Colonic mucosa (tissue), 4 donors: ENCODE results near the gene SURF4. TPM values are rescaled to one million over a fixed set of nuclear protein-coding genes. Genes with fewer than 3 reads are reported as not detected.

ENCODE experiments used
- DNase-seq: peaks from one replicate; pipeline ENCODE4 v3.0.0-alpha.2; 2020
- H3K27ac ChIP-seq: fragments of 200-600 bp; one replicate; pipeline ENCODE4 v1.8.0; 2021
- H3K27me3 ChIP-seq: fragments of 200-600 bp; one replicate; pipeline ENCODE4 v1.8.0; 2021
- H3K36me3 ChIP-seq: fragments of 200-600 bp; one replicate; pipeline ENCODE4 v1.8.0; 2021
- H3K4me1 ChIP-seq: fragments of 200-600 bp; one replicate; pipeline ENCODE4 v1.8.0; 2021; ENCODE audit warnings: mild to moderate bottlenecking
- H3K4me3 ChIP-seq: fragments of 200-600 bp; one replicate; pipeline ENCODE4 v1.8.0; 2021
- H3K9ac ChIP-seq, 2 donors: one replicate each; pipeline ENCODE4 v1.7.0; 2013; ENCODE audit warnings: control low read depth in 2 of 2, low read depth in 2 of 2, low read length in 2 of 2
- H3K9me3 ChIP-seq: fragments of 200-600 bp; one replicate; pipeline ENCODE4 v1.8.0; 2021
- intact Hi-C: fragments of 100-400 bp; cut with DNase I; formaldehyde crosslinking; loops from one replicate; pipeline ENCODE4 v1.14.1; 2022
- total RNA-seq, 2 donors: library from RNA; stranded (reverse); fragmentation: NEBNext Ultra II Directional in 1 of 2; extraction: Animal tissue kit (Norgen Biotek cat#: 25700) in 1 of 2; gene quantifications; one replicate each; pipeline ENCODE4 v1.2.1, GENCODE V29; 2021
- TF ChIP-seq, protein P1 (sequence below): fragments of 200-600 bp; IDR thresholded peaks from one replicate; pipeline ENCODE4 v1.8.0; 2022; ENCODE audit warnings: antibody characterized with exemption, mild to moderate bottlenecking
- donor health status: healthy.
- donor health status: DM: no; HTN: no; CAD: no.
- donor health status: DM: no; HTN: no; CAD: no.

SURF4 gene
- total RNA-seq, 2 donors from 2014 or later = 176 to 267 TPM

DNA sequence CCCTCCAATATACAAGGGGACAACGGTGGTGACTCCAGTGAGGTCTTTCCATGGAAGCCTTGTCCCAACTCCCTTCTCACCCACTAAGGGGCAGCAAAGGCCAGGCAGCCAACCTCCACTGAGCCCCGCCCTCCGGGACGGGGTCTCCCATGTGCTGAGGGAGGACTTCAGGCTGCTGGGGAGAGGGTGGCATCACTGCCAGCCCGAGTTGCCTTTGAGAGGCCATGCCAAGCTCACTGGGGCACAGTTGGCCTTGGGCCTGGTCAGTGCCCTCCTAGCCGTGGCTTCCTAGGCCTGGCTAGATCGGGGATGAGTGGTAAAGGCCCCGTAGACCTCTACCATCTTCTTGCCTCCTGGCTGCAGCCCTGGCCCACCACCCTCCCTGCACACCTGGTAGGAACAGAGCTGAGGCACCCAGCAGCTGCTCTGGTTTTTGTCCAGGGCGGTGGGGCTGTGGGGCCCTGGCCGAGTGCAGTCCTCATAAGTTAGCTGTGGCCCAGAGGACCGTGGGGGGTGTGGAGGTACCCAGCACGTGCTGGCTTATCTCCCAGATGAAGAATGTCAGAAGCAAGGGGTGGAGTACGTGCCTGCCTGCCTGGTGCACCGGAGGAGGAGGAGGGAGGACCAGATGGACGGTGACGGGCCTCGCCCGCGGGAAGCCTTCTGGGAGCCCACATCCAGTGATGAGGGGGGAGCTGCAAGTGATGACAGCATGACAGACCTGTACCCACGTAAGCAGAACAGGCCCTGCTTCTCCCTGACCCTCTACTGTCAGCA lies 16.3 kb downstream of the SURF4 start:
- intact Hi-C loops = no loop called here
- H3K9me3 ChIP-seq = no peaks in the 10 kb centered on the region
- peaks cover 15% of the 10 kb centered on the region for H3K4me1 ChIP-seq
- no peak for DNase-seq
- peaks cover 14% of the 10 kb centered on the region for H3K36me3 ChIP-seq
- no peak overlapping the region for H3K4me3 ChIP-seq
- H3K9ac ChIP-seq = no peak overlapping the region
- no peak overlapping the region for H3K27ac ChIP-seq
- no peaks in the 10 kb centered on the region for H3K27me3 ChIP-seq
- TF ChIP-seq, protein P1, sequence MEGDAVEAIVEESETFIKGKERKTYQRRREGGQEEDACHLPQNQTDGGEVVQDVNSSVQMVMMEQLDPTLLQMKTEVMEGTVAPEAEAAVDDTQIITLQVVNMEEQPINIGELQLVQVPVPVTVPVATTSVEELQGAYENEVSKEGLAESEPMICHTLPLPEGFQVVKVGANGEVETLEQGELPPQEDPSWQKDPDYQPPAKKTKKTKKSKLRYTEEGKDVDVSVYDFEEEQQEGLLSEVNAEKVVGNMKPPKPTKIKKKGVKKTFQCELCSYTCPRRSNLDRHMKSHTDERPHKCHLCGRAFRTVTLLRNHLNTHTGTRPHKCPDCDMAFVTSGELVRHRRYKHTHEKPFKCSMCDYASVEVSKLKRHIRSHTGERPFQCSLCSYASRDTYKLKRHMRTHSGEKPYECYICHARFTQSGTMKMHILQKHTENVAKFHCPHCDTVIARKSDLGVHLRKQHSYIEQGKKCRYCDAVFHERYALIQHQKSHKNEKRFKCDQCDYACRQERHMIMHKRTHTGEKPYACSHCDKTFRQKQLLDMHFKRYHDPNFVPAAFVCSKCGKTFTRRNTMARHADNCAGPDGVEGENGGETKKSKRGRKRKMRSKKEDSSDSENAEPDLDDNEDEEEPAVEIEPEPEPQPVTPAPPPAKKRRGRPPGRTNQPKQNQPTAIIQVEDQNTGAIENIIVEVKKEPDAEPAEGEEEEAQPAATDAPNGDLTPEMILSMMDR = no peak

DNA sequence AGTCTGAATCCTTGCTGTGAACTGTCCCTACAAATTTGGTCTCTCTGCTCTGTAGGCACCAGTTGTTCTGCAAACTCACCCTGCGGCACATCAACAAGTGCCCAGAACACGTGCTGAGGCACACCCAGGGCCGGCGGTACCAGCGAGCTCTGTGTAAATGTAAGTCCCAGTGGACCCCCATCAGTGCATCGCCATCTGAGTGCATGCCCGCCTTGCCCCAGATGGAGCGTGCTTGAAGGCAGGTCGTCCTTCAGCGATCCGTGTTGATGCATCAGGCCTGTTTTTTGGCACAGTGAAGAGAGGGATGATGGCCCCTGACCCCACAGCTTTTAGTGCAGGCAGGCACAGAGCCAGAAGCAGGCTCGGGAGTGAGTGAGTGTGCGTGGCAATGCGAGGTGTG lies 18.2 kb downstream of the SURF4 start:
- DNase-seq = no peak
- Histone ChIP-seq H3K4me1 (peaks cover 15% of the 10 kb centered on the region), H3K36me3 (peaks cover 7% of the 10 kb centered on the region), H3K27ac (no peak overlapping the region), H3K9me3 (no peaks in the 10 kb centered on the region), H3K27me3 (no peaks in the 10 kb centered on the region), H3K9ac (peak overlapping the region in 1 of 2 donors; percentile 6), H3K4me3 (no peak overlapping the region)
- intact Hi-C loops = no loop called here
- TF ChIP-seq, protein P1 = no peak

DNA sequence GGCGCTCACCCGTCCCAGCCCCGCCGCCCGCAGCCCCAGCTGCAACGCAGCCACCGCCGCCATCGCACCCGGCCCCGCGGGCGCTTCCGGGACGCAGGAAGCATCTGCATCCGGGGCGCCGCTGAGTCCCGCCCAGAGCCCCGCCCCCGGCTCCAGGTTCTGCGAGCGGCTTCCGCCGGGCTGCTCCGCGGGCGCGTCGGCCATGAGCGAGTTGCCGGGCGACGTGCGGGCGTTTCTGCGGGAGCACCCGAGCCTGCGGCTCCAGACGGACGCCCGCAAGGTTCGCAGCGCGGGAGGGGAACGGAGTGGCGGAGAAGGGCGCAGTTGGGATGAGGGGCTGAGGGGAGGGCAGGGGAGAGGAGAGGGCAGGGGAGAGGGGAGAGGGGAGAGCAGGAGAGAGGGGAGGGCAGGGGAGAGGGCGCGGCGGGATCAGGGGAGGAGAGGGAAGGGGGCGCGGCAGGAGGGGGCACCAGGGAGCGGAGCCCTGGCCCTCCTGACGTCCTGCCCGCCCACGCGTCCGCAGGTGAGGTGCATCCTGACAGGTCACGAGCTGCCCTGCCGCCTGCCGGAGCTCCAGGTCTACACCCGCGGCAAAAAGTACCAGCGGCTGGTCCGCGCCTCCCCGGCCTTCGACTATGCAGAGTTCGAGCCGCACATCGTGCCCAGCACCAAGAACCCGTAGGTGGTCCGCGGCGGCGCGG lies 19.3 kb downstream of the SURF4 start, which contains the start of the genes SURF1 and SURF2:
TSS of gene SURF1 (minus strand) at position 97 of the 701 bp plus-strand sequence. CDS start at position 63, 34 bp downstream.
TSS of gene SURF2 (plus strand) at position 160 of the 701 bp plus-strand sequence. CDS start at position 203, 43 bp downstream.
- H3K4me1 ChIP-seq = peaks cover 15% of the 10 kb centered on the region
- no peaks in the 10 kb centered on the region for H3K27me3 ChIP-seq
- intact Hi-C loops = no loop called here
- H3K36me3 ChIP-seq = peaks cover 5% of the 10 kb centered on the region
- H3K9me3 ChIP-seq = no peaks in the 10 kb centered on the region
- peak; percentile 91 for DNase-seq
- peak within 1 kb of the TSS; percentile 76 to 81 for H3K9ac ChIP-seq
- peak within 1 kb of the TSS; percentile 55 for H3K27ac ChIP-seq
- TF ChIP-seq, protein P1 = no peak
- H3K4me3 ChIP-seq = peak within 1 kb of the TSS; percentile 80

DNA sequence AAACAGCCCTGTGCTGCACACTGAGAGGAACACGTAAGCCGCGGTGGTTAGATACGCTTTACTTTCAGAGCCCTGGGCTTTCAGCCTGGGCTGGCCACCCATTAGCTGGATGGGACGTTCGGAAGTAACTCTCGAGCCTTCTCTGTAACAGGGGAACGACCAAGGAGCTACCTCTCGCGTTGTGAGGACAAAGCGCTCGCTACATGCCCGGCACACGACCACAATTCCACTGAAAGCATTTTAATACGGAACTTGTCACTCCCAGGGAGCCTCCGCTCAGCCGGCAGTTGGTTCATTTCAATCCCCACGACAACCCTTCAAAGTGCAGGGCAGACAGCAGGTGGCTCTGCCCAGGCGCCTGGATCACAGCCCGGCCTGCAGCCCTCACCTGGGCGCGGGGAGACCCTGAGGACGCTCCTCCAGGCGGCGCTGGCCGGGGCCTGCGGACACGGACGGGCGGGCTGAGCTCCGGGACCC lies 19.9 kb downstream of the SURF4 start:
- Histone ChIP-seq H3K27ac (peak overlapping the region; percentile 55), H3K4me3 (peak overlapping the region; percentile 80), H3K27me3 (no peaks in the 10 kb centered on the region), H3K9ac (peak overlapping the region; percentile 75 to 81), H3K9me3 (no peaks in the 10 kb centered on the region), H3K36me3 (peaks cover 6% of the 10 kb centered on the region), H3K4me1 (peaks cover 15% of the 10 kb centered on the region)
- intact Hi-C loops = no loop called here
- no peak for DNase-seq
- TF ChIP-seq, protein P1 = no peak

DNA sequence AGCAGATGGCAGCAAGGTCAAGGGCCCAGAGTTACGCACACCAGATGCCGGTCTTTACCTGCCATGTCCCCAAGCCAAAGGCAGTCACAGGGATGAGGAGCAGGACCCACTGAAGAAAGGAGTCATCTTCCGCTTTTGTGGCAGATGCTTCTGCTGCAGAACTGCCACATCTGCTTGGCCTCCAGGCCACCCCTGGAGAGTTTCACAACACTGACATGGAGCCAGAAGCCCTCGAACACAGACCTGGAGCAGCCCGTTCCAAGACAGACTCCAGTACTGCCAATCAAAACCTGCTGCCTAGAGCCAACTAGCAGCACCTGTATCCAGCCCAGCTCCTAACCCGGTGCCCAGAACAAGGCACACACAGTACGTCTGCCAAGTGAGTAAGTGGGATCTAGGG lies 21.1 kb downstream of the SURF4 start:
- H3K36me3 ChIP-seq = peaks cover 18% of the 10 kb centered on the region

More for the DNA sequence above, 21.1 kb downstream of the SURF4 start:
- TF ChIP-seq, protein P1 = no peak
- peak overlapping the region in 1 of 2 donors; percentile 34 for H3K9ac ChIP-seq
- H3K9me3 ChIP-seq = no peaks in the 10 kb centered on the region
- no peaks in the 10 kb centered on the region for H3K27me3 ChIP-seq
- DNase-seq = no peak
- no peak overlapping the region for H3K4me3 ChIP-seq
- intact Hi-C loops = no loop called here
- peaks cover 15% of the 10 kb centered on the region for H3K4me1 ChIP-seq
- no peak overlapping the region for H3K27ac ChIP-seq
